ENCODE data around the gene FITM1.

The FITM1 gene

DNA sequence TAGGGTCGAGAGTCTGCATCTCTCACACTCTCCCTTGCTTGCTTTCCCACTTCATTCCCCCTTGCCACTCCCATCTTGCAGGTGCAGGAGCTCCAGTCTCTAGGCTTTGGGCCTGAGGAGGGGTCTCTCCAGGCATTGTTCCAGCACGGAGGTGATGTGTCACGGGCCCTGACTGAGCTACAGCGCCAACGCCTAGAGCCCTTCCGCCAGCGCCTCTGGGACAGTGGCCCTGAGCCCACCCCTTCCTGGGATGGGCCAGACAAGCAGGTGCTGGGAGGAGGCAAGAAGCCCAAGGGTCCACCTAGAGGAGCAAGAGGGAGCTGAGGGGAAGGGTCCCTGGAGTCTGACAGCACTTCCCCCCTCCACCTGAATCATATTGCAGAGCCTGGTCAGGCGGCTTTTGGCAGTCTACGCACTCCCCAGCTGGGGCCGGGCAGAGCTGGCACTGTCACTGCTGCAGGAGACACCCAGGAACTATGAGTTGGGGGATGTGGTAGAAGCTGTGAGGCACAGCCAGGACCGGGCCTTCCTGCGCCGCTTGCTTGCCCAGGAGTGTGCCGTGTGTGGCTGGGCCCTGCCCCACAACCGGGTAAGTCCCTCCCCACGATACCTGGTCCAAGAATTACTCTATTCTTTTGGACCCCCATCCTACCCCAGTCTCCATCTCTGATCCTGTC is 21.1 kb downstream of the FITM1 start:
- Histone ChIP-seq H3K4me3 (ENCODE audit: low read length in 2 of 2) (no peak overlapping the region), H3K36me3 (ENCODE audit: control insufficient read depth in 2 of 2, insufficient read depth in 2 of 2, low read length in 2 of 2) (peaks cover 40 to 44% of the 10 kb centered on the region in 2 donors), H3K9me3 (ENCODE audit: control insufficient read depth in 2 of 2, low read length in 2 of 2) (no peaks in the 10 kb centered on the region), H3K27me3 (ENCODE audit: control insufficient read depth in 1 of 2, insufficient read depth in 2 of 2, low read length in 2 of 2) (no peaks in the 10 kb centered on the region), H3K27ac (ENCODE audit: low read length) (no peak overlapping the region), H3K9ac (ENCODE audit: low read length in 2 of 2) (no peak overlapping the region), H3K4me1 (ENCODE audit: control insufficient read depth, insufficient read depth, low read length) (peaks cover 16% of the 10 kb centered on the region)

- no peak overlapping the region for H3K9ac ChIP-seq (ENCODE audit: low read length in 2 of 2)
- H3K36me3 ChIP-seq (ENCODE audit: control insufficient read depth in 2 of 2, insufficient read depth in 2 of 2, low read length in 2 of 2): peaks cover 46 to 58% of the 10 kb centered on the region in 2 donors
- H3K27me3 ChIP-seq (ENCODE audit: control insufficient read depth in 1 of 2, insufficient read depth in 2 of 2, low read length in 2 of 2): no peaks in the 10 kb centered on the region
- H3K4me1 ChIP-seq (ENCODE audit: control insufficient read depth, insufficient read depth, low read length): peaks cover 4% of the 10 kb centered on the region
- H3K27ac ChIP-seq (ENCODE audit: low read length): no peak overlapping the region
- H3K4me3 ChIP-seq (ENCODE audit: low read length in 2 of 2): no peak overlapping the region
- no peaks in the 10 kb centered on the region for H3K9me3 ChIP-seq (ENCODE audit: control insufficient read depth in 2 of 2, low read length in 2 of 2)
Observed at GRCh38 chr14:24155100-24155499, 24.6 kb downstream of the FITM1 start.

- Histone ChIP-seq H3K27me3 (ENCODE audit: control insufficient read depth in 1 of 2, insufficient read depth in 2 of 2, low read length in 2 of 2) (no peaks in the 10 kb centered on the region), H3K27ac (ENCODE audit: low read length) (no peak overlapping the region), H3K4me1 (ENCODE audit: control insufficient read depth, insufficient read depth, low read length) (peaks cover 11% of the 10 kb centered on the region), H3K9ac (ENCODE audit: low read length in 2 of 2) (no peak overlapping the region), H3K4me3 (ENCODE audit: low read length in 2 of 2) (no peak overlapping the region), H3K9me3 (ENCODE audit: control insufficient read depth in 2 of 2, low read length in 2 of 2) (no peaks in the 10 kb centered on the region), H3K36me3 (ENCODE audit: control insufficient read depth in 2 of 2, insufficient read depth in 2 of 2, low read length in 2 of 2) (peaks cover 34 to 46% of the 10 kb centered on the region in 2 donors)
Observed at GRCh38 chr14:24156840-24157239, 26.4 kb downstream of the FITM1 start.

DNA sequence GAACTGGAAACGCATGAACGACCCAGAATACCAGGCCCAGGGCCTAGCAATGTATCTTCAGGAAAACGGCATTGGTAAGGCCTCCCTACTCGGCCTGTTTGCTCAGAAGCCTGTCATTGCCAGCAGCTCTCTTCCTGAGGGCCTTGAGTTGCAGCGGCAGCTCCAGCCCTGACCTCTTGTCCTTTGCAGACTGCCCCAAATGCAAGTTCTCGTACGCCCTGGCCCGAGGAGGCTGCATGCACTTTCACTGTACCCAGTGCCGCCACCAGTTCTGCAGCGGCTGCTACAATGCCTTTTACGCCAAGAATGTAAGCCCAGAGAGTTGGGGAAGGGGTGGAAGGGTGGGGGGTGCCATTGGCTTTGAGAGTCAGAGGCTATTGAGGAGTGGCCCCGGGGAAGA is 26.9 kb downstream of the FITM1 start:
- Histone ChIP-seq H3K27ac (ENCODE audit: low read length) (no peak overlapping the region), H3K4me1 (ENCODE audit: control insufficient read depth, insufficient read depth, low read length) (peaks cover 16% of the 10 kb centered on the region), H3K27me3 (ENCODE audit: control insufficient read depth in 1 of 2, insufficient read depth in 2 of 2, low read length in 2 of 2) (no peaks in the 10 kb centered on the region), H3K9me3 (ENCODE audit: control insufficient read depth in 2 of 2, low read length in 2 of 2) (no peaks in the 10 kb centered on the region), H3K4me3 (ENCODE audit: low read length in 2 of 2) (no peak overlapping the region), H3K9ac (ENCODE audit: low read length in 2 of 2) (no peak overlapping the region), H3K36me3 (ENCODE audit: control insufficient read depth in 2 of 2, insufficient read depth in 2 of 2, low read length in 2 of 2) (peaks cover 32 to 43% of the 10 kb centered on the region in 2 donors)

- peak overlapping the region; percentile 88 for H3K27ac ChIP-seq (ENCODE audit: low read length)
Observed at GRCh38 chr14:24159777-24160498, 29.5 kb downstream of the FITM1 start.

DNA sequence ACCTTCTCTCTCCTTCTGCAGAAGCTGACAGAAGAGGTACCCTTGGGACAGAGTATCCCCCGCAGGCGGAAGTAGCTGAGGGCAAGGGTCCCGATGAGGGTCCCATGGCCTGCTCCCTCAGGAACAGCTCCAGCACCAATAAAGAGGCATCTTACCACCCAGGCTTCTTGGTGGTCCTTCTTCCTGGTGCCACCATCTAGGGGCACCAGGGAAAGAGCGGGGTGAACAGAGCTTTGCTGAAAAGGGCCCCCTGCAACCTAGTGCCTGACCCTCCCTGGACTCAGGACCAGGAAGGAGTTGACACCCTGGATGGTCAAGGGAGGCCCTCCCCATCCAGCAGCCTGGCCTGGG is 30.0 kb downstream of the FITM1 start:
- no peak overlapping the region for H3K9ac ChIP-seq (ENCODE audit: low read length in 2 of 2)

More at GRCh38 chr14:24159777-24160498, 29.5 kb downstream of the FITM1 start:
- Histone ChIP-seq H3K9me3 (ENCODE audit: control insufficient read depth in 2 of 2, low read length in 2 of 2) (no peaks in the 10 kb centered on the region), H3K9ac (ENCODE audit: low read length in 2 of 2) (no peak overlapping the region), H3K27me3 (ENCODE audit: control insufficient read depth in 1 of 2, insufficient read depth in 2 of 2, low read length in 2 of 2) (no peaks in the 10 kb centered on the region), H3K4me1 (ENCODE audit: control insufficient read depth, insufficient read depth, low read length) (peaks cover 26% of the 10 kb centered on the region), H3K4me3 (ENCODE audit: low read length in 2 of 2) (peak overlapping the region in 1 of 2 donors; percentile 22), H3K36me3 (ENCODE audit: control insufficient read depth in 2 of 2, insufficient read depth in 2 of 2, low read length in 2 of 2) (peaks cover 48 to 59% of the 10 kb centered on the region in 2 donors)

GRCh38 chr14:24160850-24161804 is 30.7 kb downstream of the FITM1 start, which contains the start of gene IRF9:
Gene IRF9 (plus strand): TSS chr14:24161265. CDS start chr14:24162145, 880 bp downstream.
- H3K4me3 ChIP-seq (ENCODE audit: low read length in 2 of 2): peak within 1 kb of the TSS; percentile 91 to 98

More for the DNA sequence above, 30.0 kb downstream of the FITM1 start:
- H3K27me3 ChIP-seq (ENCODE audit: control insufficient read depth in 1 of 2, insufficient read depth in 2 of 2, low read length in 2 of 2): no peaks in the 10 kb centered on the region
- peak overlapping the region; percentile 88 for H3K27ac ChIP-seq (ENCODE audit: low read length)
- peaks cover 48 to 59% of the 10 kb centered on the region in 2 donors for H3K36me3 ChIP-seq (ENCODE audit: control insufficient read depth in 2 of 2, insufficient read depth in 2 of 2, low read length in 2 of 2)
- no peaks in the 10 kb centered on the region for H3K9me3 ChIP-seq (ENCODE audit: control insufficient read depth in 2 of 2, low read length in 2 of 2)
- no peak overlapping the region for H3K4me3 ChIP-seq (ENCODE audit: low read length in 2 of 2)
- H3K4me1 ChIP-seq (ENCODE audit: control insufficient read depth, insufficient read depth, low read length): peaks cover 26% of the 10 kb centered on the region

GRCh38 chr14:24162093-24162492 is 31.6 kb downstream of the FITM1 start:
- Histone ChIP-seq H3K4me1 (ENCODE audit: control insufficient read depth, insufficient read depth, low read length) (peaks cover 26% of the 10 kb centered on the region), H3K36me3 (ENCODE audit: control insufficient read depth in 2 of 2, insufficient read depth in 2 of 2, low read length in 2 of 2) (peaks cover 56 to 58% of the 10 kb centered on the region in 2 donors), H3K9ac (ENCODE audit: low read length in 2 of 2) (peak overlapping the region; percentile 91 to 96), H3K4me3 (ENCODE audit: low read length in 2 of 2) (peak overlapping the region; percentile 91 to 98), H3K27me3 (ENCODE audit: control insufficient read depth in 1 of 2, insufficient read depth in 2 of 2, low read length in 2 of 2) (no peaks in the 10 kb centered on the region), H3K27ac (ENCODE audit: low read length) (peak overlapping the region; percentile 88), H3K9me3 (ENCODE audit: control insufficient read depth in 2 of 2, low read length in 2 of 2) (no peaks in the 10 kb centered on the region)

More at GRCh38 chr14:24160850-24161804, 30.7 kb downstream of the FITM1 start, which contains the start of gene IRF9:
- peaks cover 52 to 60% of the 10 kb centered on the region in 2 donors for H3K36me3 ChIP-seq (ENCODE audit: control insufficient read depth in 2 of 2, insufficient read depth in 2 of 2, low read length in 2 of 2)
- peak within 1 kb of the TSS; percentile 91 to 96 for H3K9ac ChIP-seq (ENCODE audit: low read length in 2 of 2)
- no peaks in the 10 kb centered on the region for H3K9me3 ChIP-seq (ENCODE audit: control insufficient read depth in 2 of 2, low read length in 2 of 2)
- no peaks in the 10 kb centered on the region for H3K27me3 ChIP-seq (ENCODE audit: control insufficient read depth in 1 of 2, insufficient read depth in 2 of 2, low read length in 2 of 2)
- H3K4me1 ChIP-seq (ENCODE audit: control insufficient read depth, insufficient read depth, low read length): peaks cover 26% of the 10 kb centered on the region
- H3K27ac ChIP-seq (ENCODE audit: low read length): peak within 1 kb of the TSS; percentile 88

DNA sequence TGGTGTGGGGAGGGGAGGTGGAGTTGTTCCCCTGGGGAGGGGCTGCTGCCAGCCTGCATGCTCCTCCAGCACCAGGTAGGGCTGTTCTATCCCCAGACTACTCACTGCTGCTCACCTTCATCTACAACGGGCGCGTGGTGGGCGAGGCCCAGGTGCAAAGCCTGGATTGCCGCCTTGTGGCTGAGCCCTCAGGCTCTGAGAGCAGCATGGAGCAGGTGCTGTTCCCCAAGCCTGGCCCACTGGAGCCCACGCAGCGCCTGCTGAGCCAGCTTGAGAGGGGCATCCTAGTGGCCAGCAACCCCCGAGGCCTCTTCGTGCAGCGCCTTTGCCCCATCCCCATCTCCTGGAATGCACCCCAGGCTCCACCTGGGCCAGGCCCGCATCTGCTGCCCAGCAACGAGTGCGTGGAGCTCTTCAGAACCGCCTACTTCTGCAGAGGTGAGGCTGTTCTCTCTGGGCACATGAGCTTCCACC is 34.1 kb downstream of the FITM1 start:
- no peaks in the 10 kb centered on the region for H3K27me3 ChIP-seq (ENCODE audit: control insufficient read depth in 1 of 2, insufficient read depth in 2 of 2, low read length in 2 of 2)
- peaks cover 26% of the 10 kb centered on the region for H3K4me1 ChIP-seq (ENCODE audit: control insufficient read depth, insufficient read depth, low read length)
- no peak overlapping the region for H3K9ac ChIP-seq (ENCODE audit: low read length in 2 of 2)
- H3K27ac ChIP-seq (ENCODE audit: low read length): no peak overlapping the region
- H3K9me3 ChIP-seq (ENCODE audit: control insufficient read depth in 2 of 2, low read length in 2 of 2): no peaks in the 10 kb centered on the region
- peaks cover 45 to 55% of the 10 kb centered on the region in 2 donors for H3K36me3 ChIP-seq (ENCODE audit: control insufficient read depth in 2 of 2, insufficient read depth in 2 of 2, low read length in 2 of 2)
- no peak overlapping the region for H3K4me3 ChIP-seq (ENCODE audit: low read length in 2 of 2)

DNA sequence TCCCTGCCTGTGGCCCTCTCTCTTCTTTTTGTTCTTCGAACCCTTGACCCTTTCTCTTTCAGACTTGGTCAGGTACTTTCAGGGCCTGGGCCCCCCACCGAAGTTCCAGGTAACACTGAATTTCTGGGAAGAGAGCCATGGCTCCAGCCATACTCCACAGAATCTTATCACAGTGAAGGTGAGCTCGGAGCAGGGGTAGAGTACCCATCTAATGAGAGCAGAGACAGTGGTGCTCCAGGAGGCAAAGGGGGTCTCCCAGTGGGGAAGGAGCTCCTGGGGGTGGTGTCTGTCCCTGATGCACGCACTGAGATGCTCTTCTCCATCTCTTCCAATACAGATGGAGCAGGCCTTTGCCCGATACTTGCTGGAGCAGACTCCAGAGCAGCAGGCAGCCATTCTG is 35.3 kb downstream of the FITM1 start:
- Histone ChIP-seq H3K4me3 (ENCODE audit: low read length in 2 of 2) (no peak overlapping the region), H3K27me3 (ENCODE audit: control insufficient read depth in 1 of 2, insufficient read depth in 2 of 2, low read length in 2 of 2) (no peaks in the 10 kb centered on the region), H3K27ac (ENCODE audit: low read length) (no peak overlapping the region), H3K36me3 (ENCODE audit: control insufficient read depth in 2 of 2, insufficient read depth in 2 of 2, low read length in 2 of 2) (peaks cover 36 to 50% of the 10 kb centered on the region in 2 donors), H3K9ac (ENCODE audit: low read length in 2 of 2) (no peak overlapping the region), H3K9me3 (ENCODE audit: control insufficient read depth in 2 of 2, low read length in 2 of 2) (no peaks in the 10 kb centered on the region), H3K4me1 (ENCODE audit: control insufficient read depth, insufficient read depth, low read length) (peaks cover 22% of the 10 kb centered on the region)

All from stomach smooth muscle (tissue), 2 donors.